Right cardiac atrium (tissue), 5 donors: ENCODE data around the gene IL1RN. TPM values are rescaled to one million over a fixed set of nuclear protein-coding genes. Genes with fewer than 3 reads are reported as not detected.

Experiments used
- ATAC-seq, 2 donors: fragments of 200-7000 bp; cut with Tn5 transposase; one replicate each; pipeline versions ENCODE4 v1.8.0 to v1.9.1; 2020; ENCODE audit warnings: moderate library complexity in 2 of 2, mild to moderate bottlenecking in 1 of 2
- DNase-seq, 3 donors: peaks; one replicate each; pipeline ENCODE4 v3.0.0-alpha.2; 2020
- H3K27ac ChIP-seq: one replicate; pipeline ENCODE4 v1.5.1; 2013; ENCODE audit warnings: mild to moderate bottlenecking, low read length, control low read depth, moderate library complexity
- H3K27me3 ChIP-seq: one replicate; pipeline ENCODE4 v1.6.1; 2013; ENCODE audit not compliant: control insufficient read depth, insufficient read depth
- H3K4me1 ChIP-seq: one replicate; pipeline ENCODE4 v1.6.1; 2013; ENCODE audit warnings: low read length; ENCODE audit not compliant: control insufficient read depth, insufficient read depth
- H3K4me3 ChIP-seq: one replicate; pipeline ENCODE4 v1.5.1; 2013; ENCODE audit warnings: low read length, control low read depth
- H3K9me3 ChIP-seq: one replicate; pipeline ENCODE4 v1.6.1; 2013; ENCODE audit warnings: low read length; ENCODE audit not compliant: control insufficient read depth
- WGBS: extraction: QIAGEN DNeasy Blood & Tissue Kit; methylation state at CpG from one replicate; pipeline ENCODE4 v1.1.7; 2013; 5-methylcytosine and 5-hydroxymethylcytosine counted together
- intact Hi-C, 4 donors: fragments of 100-400 bp; cut with DNase I; formaldehyde crosslinking; loops; one replicate each; pipeline versions ENCODE4 v1.11.0 to v1.14.0; 2022 to 2023
- polyA plus RNA-seq: library from polyadenylated mRNA; stranded (reverse); fragments of 200-250 nt; gene quantifications from one replicate; pipeline ENCODE4 v1.2.3, GENCODE V29; 2013
- total RNA-seq, 4 donors: library from RNA; stranded (reverse); fragmentation: NEBNext Ultra II Directional; extraction: Animal tissue kit (Norgen Biotek cat#: 25700); gene quantifications; one replicate each; pipeline ENCODE4 v1.2.1, GENCODE V29; 2021
- donor health status: healthy with polysubstance abuse.
- donor health status: DM: no; HTN: yes; CAD: no.
- donor health status: DM: no; HTN: no; CAD: no.
- donor health status: DM: no; HTN: yes; CAD: no; lungs with severe emphysema.
- donor health status: DM: yes; HTN: yes; CAD: no.

Gene IL1RN
- total and polyA plus RNA-seq, 5 donors = 0.45 to 1.1 (median 0.71) TPM

- H3K4me3 ChIP-seq = no peak overlapping the region
- no peak for ATAC-seq
- H3K9me3 ChIP-seq = no peaks in the 10 kb centered on the region
- no peaks in the 10 kb centered on the region for H3K4me1 ChIP-seq
- intact Hi-C loops = no loop called here
- WGBS = 75% methylated on average over 6 of the region's 6 CpGs
- no peaks in the 10 kb centered on the region for H3K27me3 ChIP-seq
- DNase-seq = no peak
- H3K27ac ChIP-seq = no peak overlapping the region
Measured at GRCh38 chr2:113105047-113105785, 22.2 kb upstream of the IL1RN start.

- 72% methylated on average over 3 of the region's 3 CpGs for WGBS
- DNase-seq = no peak
- Histone ChIP-seq H3K4me3 (no peak overlapping the region), H3K9me3 (no peaks in the 10 kb centered on the region), H3K4me1 (no peaks in the 10 kb centered on the region), H3K27me3 (no peaks in the 10 kb centered on the region), H3K27ac (no peak overlapping the region)
- intact Hi-C loops = no loop called here
- ATAC-seq = no peak
Measured at GRCh38 chr2:113111121-113111520, 16.3 kb upstream of the IL1RN start.

- no peak overlapping the region for H3K27ac ChIP-seq
- WGBS = 66% methylated on average over 6 of the region's 6 CpGs
- intact Hi-C loops = no loop called here
Measured at GRCh38 chr2:113111823-113112287, 15.5 kb upstream of the IL1RN start.

GRCh38 chr2:113112441-113112840, 15.0 kb upstream of the IL1RN start:
- Histone ChIP-seq H3K27ac (no peak overlapping the region), H3K4me1 (no peaks in the 10 kb centered on the region), H3K9me3 (no peaks in the 10 kb centered on the region), H3K4me3 (no peak overlapping the region), H3K27me3 (no peaks in the 10 kb centered on the region)
- WGBS = 84% methylated on average over 8 of the region's 8 CpGs
- intact Hi-C loops = no loop called here
- no peak for DNase-seq
- no peak for ATAC-seq

More at GRCh38 chr2:113111823-113112287, 15.5 kb upstream of the IL1RN start:
- Histone ChIP-seq H3K4me3 (no peak overlapping the region), H3K27me3 (no peaks in the 10 kb centered on the region), H3K9me3 (no peaks in the 10 kb centered on the region), H3K4me1 (no peaks in the 10 kb centered on the region)
- ATAC-seq (no peak), DNase-seq (no peak)

DNA sequence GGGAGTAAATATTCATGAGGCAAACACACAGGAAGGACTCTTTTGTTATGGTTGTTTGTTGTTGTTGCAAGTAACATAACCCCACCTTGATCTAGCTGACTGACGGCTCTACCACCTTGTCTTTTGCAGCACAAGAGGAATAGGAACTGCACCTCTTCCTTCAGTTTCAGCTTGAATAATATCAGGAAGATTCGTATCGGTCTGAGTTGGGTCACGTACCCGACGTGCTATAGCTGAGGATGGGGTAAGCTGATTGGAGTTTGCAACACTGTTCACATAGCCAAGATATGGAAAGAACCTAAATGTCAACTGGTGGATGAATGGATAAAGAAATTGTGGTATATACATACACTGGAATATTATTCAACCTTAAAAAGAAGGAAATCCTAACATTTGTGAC, 14.5 kb upstream of the IL1RN start:
- H3K27ac ChIP-seq = no peak overlapping the region
- H3K4me1 ChIP-seq = no peaks in the 10 kb centered on the region
- no peaks in the 10 kb centered on the region for H3K9me3 ChIP-seq
- 79% methylated on average over 6 of the region's 6 CpGs for WGBS
- no peak for DNase-seq
- H3K4me3 ChIP-seq = no peak overlapping the region
- no peak for ATAC-seq
- intact Hi-C loops = no loop called here
- H3K27me3 ChIP-seq = no peaks in the 10 kb centered on the region

- H3K27ac ChIP-seq = no peak overlapping the region
- no peaks in the 10 kb centered on the region for H3K4me1 ChIP-seq
- H3K27me3 ChIP-seq = no peaks in the 10 kb centered on the region
- DNase-seq (no peak), ATAC-seq (no peak)
- H3K9me3 ChIP-seq = no peaks in the 10 kb centered on the region
- no peak overlapping the region for H3K4me3 ChIP-seq
- intact Hi-C loops = no loop called here
- WGBS = 54% methylated on average over 3 of the region's 3 CpGs
Measured at GRCh38 chr2:113113807-113114206, 13.6 kb upstream of the IL1RN start.

DNA sequence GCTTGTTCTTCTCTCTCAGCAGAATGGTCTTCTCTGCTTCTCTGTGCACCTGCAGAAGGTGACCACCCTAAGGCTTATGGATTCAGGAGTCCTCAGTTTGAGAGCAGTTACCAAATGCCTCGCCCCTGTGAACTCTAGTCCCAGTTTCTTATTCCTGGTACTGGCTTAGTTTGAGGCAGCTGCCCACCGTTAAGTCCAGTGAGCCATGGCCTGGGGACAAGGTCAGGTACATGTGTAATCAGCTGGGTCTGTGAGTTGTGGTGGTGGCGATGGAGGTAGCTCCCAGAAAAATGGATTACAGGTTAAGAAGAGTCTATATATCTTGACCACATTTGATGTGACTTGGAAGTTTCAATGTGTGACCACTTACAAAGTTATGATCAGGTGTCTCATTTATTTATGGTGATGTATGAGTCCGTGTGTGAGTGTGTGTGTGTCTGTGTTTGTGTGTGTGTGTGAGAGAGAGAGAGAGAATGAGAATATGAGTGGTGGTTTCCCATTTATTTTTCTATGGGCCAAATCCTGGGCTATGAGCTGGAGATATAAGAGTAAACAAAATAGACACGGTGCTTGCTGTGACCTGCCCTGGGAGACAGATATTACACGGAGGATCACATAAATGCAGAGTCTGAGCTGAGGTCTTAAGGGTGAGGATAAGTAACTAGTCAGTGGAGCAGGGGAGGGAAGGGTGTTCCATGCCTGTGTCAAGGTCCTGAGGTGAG, 13.0 kb upstream of the IL1RN start:
- DNase-seq (no peak), ATAC-seq (no peak)
- 76% methylated on average over 6 of the region's 6 CpGs for WGBS
- Histone ChIP-seq H3K4me3 (no peak overlapping the region), H3K9me3 (no peaks in the 10 kb centered on the region), H3K27me3 (no peaks in the 10 kb centered on the region), H3K4me1 (no peaks in the 10 kb centered on the region), H3K27ac (no peak overlapping the region)
- intact Hi-C loops = no loop called here

DNA sequence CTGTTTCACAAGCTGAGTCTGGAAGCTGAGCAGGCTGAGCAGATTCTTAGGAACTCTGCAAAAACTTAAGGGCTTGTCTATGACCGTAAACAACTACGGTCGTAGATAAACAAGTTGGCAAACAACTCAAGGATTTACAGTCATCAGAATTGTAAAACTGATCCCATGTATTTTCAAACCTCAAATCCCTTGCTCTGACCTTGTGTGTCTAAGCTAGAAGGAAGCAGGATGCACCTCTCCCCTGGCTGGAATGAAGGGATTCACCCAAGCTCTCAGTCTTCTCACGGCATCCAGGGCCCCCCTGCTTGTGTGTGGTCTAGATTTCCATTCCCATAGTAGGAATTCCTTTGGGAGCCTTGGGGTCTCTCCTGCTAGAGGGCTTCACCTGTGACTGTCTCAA, 12.4 kb upstream of the IL1RN start:
- intact Hi-C loops = no loop called here
- WGBS = 75% methylated on average over 4 of the region's 4 CpGs
- H3K9me3 ChIP-seq = no peaks in the 10 kb centered on the region
- H3K4me1 ChIP-seq = no peaks in the 10 kb centered on the region
- H3K27ac ChIP-seq = no peak overlapping the region
- H3K4me3 ChIP-seq = no peak overlapping the region
- ATAC-seq = no peak
- DNase-seq = no peak
- no peaks in the 10 kb centered on the region for H3K27me3 ChIP-seq

DNA sequence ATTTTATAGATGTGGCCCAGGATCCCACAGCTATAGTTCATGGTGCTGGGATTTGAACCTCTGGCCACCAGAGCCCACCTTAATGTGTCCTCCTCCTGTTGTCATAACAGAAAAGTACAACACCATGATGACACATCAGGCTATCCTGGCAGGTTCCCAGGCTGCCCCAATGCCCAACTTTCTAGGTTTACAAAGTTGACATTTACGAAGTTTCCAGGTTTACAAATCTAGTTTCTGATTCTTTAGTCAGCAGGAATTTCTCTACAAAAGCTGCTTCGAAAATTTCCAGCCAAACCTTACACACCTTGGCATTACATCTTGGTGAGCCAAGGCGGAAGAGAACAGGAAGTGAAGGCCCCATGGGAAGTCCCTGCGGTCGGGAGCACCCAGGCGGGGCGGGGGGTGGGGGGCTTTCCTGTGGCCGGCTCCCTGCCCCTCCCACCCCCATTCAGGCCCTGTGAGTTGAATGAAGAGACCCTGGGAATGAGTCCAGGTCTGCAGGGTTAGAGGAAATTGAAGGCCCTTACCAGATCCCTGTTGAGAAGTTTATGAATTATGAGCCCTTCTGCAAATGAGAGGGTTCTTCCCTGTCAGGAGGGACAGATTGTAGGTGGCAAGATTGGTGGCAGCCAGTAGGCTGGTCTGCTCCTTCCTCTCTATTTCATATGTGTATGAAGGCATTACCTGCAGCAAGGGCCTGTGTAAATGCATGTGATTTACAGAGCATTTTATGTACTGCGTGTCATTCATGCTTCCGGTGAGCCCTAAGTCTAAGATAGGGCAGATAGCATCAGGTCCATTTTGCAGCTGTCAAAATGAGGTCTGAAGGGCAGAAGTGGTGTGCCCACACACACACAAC, 11.1 kb upstream of the IL1RN start:
- no peak for ATAC-seq
- DNase-seq = no peak
- H3K9me3 ChIP-seq = no peaks in the 10 kb centered on the region
- H3K27me3 ChIP-seq = no peaks in the 10 kb centered on the region
- H3K4me1 ChIP-seq = no peaks in the 10 kb centered on the region
- WGBS = 61% methylated on average over 10 of the region's 10 CpGs
- H3K4me3 ChIP-seq = no peak overlapping the region
- no peak overlapping the region for H3K27ac ChIP-seq
- intact Hi-C loops = no loop called here

GRCh38 chr2:113117541-113118262, 9.7 kb upstream of the IL1RN start:
- Histone ChIP-seq H3K27ac (no peak overlapping the region), H3K27me3 (no peaks in the 10 kb centered on the region), H3K4me3 (no peak overlapping the region), H3K9me3 (no peaks in the 10 kb centered on the region), H3K4me1 (no peaks in the 10 kb centered on the region)
- peak; percentile 34 to 52 (median 46) for DNase-seq
- WGBS = 75% methylated on average over 9 of the region's 9 CpGs
- peak; percentile 58 to 66 for ATAC-seq
- intact Hi-C loops = no loop called here
